ENCODE data around the gene LMF1.

LMF1 gene

DNA sequence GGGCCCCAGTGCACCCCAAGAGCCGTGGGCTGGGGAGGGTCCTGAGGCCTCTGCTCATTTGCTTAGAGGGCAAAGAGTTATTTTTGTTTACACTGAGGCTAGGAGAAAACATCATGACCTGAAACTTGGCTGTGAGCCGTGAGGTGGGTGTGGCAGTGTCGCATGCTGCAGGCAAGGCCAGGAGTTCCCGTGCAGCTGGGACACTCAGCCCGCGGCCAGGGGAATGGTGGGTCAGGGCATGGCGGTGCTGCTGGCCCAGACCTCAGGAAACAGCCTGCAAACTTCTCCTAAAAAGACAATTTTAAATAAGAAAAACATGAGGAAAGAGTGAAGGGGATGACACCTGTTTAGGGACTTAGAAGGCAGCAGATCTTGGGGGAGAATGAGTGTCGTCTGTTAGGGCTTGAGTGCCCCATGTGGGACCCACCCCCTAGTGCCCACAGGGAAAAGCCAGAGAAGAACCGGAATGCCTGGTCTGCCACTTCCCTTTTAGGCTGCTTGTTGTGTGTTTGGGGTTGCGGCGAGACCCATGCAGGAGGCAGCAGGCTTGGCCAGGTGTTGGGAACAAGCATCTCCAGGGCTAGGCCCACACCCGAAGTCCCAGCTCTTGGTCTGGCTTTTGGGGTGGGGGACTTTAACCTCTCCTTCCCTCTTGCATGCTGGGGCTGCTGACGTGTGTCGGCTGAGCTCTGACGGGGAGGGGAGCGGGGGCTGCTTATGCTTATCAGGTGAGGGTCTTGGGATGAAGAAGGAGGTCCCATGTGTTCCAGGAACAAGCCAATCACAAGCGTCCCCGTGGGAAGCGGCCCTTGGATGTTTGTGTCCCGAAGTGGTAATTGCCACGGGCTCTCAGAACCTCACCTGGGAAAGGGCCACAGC lies 89.3 kb downstream of the LMF1 start:
- no peak for DNase-seq (ENCODE audit: low read depth in 2 of 2)

DNA sequence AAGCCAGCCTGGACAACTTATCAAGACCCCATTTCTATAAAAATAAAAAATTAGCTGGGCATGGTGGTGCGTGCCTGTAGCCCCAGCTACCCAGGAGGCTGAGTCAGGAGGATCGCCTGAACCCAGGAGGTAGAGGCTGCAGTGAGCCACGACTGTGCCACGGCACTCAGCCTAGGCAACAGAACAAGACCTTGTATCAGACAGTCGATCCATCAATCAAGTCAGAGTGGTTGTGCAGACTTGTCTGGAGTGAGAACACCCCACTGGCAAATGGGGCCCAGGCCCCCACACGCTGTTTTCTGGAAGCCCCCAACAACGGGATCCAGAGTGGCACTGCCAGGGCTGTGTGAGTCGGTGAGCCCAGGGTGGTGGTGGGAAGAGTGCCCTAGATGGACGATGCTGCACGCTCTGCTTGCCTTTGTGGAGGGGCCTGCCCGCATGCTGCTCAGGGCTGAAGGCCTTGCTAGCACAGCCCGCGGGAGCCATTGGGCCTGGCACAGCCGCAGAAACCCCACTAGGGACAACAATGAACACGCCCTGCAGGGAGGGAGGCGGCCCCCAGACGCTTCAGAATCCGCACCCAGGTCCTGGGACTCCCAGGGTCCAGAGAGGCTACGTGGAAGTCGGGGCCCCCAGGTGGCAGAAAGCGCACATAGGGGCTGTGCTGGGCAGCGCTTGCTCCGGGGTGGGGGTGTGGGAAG lies 90.2 kb downstream of the LMF1 start:
- DNase-seq (ENCODE audit: low read depth in 2 of 2) = no peak

GRCh38 chr16:879986-880385 lies 90.8 kb downstream of the LMF1 start:
- DNase-seq (ENCODE audit: low read depth in 2 of 2) = no peak

- no peak for DNase-seq (ENCODE audit: low read depth in 2 of 2)
Observed at GRCh38 chr16:879461-879861, 91.3 kb downstream of the LMF1 start.

DNA sequence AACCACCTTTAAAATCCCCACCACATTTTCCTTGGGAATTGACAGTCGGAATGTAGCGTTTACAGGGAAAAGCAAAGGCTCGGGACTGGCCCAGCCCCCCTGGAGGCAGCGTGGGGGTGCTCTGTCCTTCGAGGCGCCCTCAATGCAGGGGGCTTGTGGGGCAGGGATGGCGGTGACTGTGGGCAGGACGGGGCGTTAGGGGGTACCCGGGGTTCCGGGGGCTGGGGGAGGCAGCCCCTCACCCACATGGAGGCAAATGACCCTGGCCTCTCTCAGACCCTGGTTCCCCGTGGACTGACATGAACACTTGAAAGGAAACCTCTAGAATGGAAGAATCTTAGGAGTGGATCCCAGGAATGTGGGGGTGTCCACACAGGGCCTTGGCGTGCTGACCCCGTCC lies 91.9 kb downstream of the LMF1 start:
- DNase-seq (ENCODE audit: low read depth in 2 of 2) = no peak

GRCh38 chr16:878072-878784 lies 92.6 kb downstream of the LMF1 start:
- DNase-seq (ENCODE audit: low read depth in 2 of 2) = no peak

DNA sequence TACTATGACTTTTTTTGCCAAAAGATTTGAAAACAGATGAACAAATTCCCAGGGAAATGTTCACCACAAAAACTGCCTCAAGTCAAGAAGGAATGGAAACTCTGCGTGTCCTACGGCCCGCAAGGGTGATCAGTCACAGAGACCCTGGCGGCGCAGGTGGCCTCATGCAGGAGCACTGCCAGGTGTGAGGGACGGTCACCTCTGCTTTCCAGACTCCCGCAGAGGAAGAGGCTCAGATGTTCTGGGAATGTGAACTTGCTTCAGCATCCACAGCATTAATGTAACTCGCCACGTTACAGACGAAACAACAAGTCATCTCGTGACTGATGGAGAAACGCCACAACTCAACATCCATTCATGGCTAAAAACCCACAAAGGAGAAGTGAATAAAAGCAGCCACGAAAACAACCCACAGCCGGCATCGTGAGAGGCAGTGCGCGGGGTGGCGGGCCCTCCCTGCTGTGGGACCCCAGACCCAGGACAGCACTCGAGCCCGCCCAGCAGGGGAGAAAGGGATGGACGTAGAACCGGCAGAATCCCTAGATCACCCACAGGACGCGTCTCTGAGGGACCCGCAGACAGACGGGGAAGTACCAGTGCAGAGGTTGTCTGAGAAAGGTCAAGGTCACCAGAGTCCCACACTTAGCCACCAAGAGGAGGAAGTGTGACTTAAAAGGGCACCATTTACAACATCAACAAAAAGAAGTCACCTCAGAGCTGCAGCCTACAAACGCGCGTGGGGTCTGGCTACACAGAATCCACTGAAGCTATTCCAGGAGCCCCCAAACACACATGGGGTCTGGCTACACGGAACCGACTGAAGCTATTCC lies 93.3 kb downstream of the LMF1 start:
- DNase-seq (ENCODE audit: low read depth in 2 of 2) = no peak

- no peak for DNase-seq (ENCODE audit: low read depth in 2 of 2)
Observed at GRCh38 chr16:876523-877241, 94.1 kb downstream of the LMF1 start.

DNA sequence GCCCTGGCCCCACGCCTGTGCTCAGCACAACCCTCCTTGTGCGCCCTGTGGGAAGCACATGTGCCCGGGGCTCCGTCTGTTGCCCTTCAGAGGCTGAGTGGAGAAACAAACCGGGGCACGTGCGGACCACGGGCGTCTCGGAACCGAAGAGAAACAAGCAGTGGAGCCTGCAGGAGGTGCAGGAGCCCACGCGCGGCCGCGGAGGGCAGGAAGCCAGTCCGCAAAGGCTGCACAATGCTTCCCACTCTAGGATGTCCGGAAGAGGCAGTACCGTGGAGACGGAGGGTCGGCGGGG lies 94.8 kb downstream of the LMF1 start:
- DNase-seq (ENCODE audit: low read depth in 2 of 2) = no peak

GRCh38 chr16:875182-876040 lies 95.4 kb downstream of the LMF1 start:
- no peak for DNase-seq (ENCODE audit: low read depth in 2 of 2)

DNA sequence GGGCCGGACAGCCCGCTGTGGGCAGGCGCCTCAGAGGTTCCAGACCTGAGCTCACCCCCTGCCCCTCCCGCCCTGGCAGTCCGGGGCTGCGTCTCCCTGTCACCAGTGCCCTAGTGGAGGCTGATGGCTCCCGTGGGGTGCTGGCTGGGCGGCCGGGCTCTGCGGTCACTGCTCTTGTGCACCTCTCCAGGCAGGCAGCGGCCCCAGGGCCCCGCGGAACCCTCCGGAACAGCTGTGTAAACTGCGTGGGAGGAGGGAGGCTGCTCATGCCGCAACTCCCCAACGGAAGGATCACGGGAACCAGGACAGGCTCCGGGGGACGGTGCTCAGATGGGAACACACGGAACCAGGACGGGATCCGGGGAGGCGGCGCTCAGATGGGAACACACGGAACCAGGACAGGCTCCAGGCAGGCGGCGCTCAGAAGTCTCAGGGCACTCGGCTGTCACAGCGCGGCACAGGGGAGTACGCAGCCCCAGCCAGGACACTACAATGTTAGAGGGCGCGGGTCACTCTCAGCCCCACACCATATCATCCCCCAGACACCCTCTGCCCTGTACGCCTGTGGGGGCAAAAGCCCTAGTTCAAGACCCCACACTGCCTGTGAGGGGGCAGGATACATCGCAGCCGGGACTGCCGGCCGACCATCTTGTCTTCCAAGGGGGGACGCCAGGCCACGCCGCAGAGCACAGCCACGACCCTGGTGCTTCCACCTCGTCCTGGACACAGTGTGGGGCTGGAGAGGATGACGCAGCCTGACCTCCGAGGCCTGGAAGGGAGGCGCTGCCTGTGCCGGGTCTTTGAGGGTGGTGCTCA lies 96.2 kb downstream of the LMF1 start:
- DNase-seq (ENCODE audit: low read depth in 2 of 2) = no peak

DNA sequence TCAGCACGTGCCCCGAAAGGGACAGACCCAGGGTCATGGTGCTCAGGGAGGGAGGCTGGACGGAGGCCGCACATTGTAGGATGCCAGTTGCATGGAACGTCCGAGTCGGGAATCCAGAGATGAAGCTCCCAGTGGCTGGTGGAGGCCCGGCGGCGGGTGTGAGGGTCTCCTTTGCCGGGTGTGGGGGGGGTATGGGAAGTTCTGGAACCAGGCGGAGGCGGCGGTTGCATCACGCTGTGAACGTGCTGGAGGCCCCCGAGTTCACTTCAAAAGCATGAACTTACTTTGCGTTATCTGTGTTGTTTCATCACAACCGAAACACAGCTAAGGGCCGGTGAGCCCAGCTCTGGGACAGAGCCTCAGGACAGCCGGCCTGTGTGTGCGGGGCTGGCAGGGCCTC lies 96.9 kb downstream of the LMF1 start:
- DNase-seq (ENCODE audit: low read depth in 2 of 2) = no peak

- no peak for DNase-seq (ENCODE audit: low read depth in 2 of 2)
Observed at GRCh38 chr16:873243-873661, 97.5 kb downstream of the LMF1 start.

DNA sequence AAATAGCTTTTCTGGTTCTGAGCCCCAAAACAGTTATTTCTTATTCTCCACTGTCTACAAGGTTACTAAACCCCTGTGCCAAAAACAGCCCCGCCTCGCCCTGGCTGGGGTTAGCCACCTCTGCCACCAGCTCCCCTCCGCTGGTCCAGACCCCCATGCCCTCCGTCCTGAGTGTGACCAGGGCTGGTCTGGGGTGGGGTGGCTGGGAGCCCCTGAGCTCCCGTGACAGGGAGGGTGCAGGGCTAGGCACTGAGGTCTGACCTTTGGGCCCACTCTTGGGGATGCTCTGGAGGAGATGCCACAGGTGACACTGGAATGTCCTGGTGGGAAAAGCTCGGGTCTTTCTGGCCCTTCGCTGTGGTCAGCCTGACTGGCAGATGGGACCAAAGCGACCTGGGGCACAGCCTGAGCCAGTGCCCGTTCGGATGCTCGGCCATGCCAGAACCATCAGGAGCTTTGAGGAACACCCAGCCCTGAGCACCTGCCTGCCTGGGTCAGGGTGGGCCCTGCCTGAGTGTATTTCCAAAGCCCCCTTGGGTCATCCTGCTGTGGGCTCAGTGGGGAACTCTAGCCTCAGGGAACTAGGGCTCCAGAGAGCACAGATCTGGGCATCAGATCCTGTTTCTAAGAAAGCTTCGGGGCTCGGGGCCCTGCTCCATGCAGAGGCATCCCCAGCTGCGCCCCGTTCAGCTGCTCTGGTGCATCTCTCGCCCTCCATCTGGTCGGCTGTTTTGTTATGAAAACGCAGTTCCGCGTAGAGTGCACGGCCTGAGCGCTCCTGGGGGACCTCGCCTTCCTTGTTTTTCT lies 98.1 kb downstream of the LMF1 start:
- DNase-seq (ENCODE audit: low read depth in 2 of 2) = no peak

GRCh38 chr16:871562-872345 lies 99.0 kb downstream of the LMF1 start:
- no peak for DNase-seq (ENCODE audit: low read depth in 2 of 2)

DNA sequence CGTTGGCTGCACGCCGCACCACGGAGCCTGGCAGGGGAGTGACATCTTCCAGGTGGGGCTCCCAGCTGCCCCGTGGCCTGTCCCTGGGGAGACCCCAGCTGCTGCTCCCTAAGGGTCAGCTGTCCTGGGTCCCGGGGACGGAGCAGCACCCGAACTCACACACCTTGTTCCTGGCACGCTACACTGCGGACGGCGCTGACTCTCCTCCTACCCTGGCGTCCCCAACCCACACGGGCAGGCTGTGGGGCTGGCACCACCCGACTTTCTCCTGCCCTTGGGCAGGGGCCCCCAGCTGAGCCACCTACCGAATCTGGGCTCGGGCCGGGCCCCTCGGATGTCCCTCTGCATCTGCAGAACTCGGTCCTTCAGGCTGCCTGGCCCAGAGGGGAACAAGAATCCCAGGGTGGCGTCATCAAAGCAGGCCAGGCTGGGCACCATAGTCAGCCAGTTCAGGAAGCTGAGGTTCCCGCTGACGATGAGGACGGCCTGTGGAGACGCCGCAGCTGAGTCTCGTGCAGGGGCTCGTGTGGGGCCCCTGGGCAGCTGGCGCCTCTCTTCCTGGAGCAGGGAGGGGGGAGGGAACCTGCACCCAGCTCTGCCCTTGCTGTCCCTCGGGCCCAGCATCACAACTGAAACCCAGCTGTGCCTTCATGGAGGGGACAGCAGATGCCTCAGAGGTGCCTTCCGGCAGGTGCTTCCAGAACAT lies 99.8 kb downstream of the LMF1 start:
- no peak for DNase-seq (ENCODE audit: low read depth in 2 of 2)

Measured in stimulated activated CD8-positive, alpha-beta memory T cell treated with anti-CD3 and anti-CD28 coated beads, Interleukin-7, amount 100 ng/mL, for 4 hours (primary cell).